ENCODE measurements around the gene ENGASE. TPM values are rescaled to one million over a fixed set of nuclear protein-coding genes. Genes with fewer than 3 reads are reported as not detected.

ENGASE gene
- total RNA-seq, 1 donor: 57.4 TPM

- DNase-seq (ENCODE audit: low read depth in 2 of 3, low spot score in 2 of 3): no peak
These were observed 57.8 kb downstream of the ENGASE start for GRCh38 chr17:79132271-79133064.

- no peak for DNase-seq (ENCODE audit: low read depth in 2 of 3, low spot score in 2 of 3)
These were observed 58.6 kb downstream of the ENGASE start for GRCh38 chr17:79133214-79133613.

- no peak for DNase-seq (ENCODE audit: low read depth in 2 of 3, low spot score in 2 of 3)
These were observed 59.4 kb downstream of the ENGASE start for GRCh38 chr17:79133985-79134384.

- DNase-seq (ENCODE audit: low read depth in 2 of 3, low spot score in 2 of 3): no peak
These were observed 60.4 kb downstream of the ENGASE start for GRCh38 chr17:79135011-79135410.

- DNase-seq (ENCODE audit: low read depth in 2 of 3, low spot score in 2 of 3): no peak
These were observed 61.2 kb downstream of the ENGASE start for GRCh38 chr17:79135628-79136405.

Other genes starting within 250 kb of the ENGASE start
- 67.3 TPM for gene USP36, start 234.0 kb upstream of the ENGASE start, total RNA-seq
- 1.6 TPM for gene CEP295NL, start 171.6 kb upstream of the ENGASE start, total RNA-seq
- 29.6 TPM for gene TIMP2, start 149.4 kb upstream of the ENGASE start, total RNA-seq
- gene LGALS3BP, start 94.9 kb upstream of the ENGASE start, total RNA-seq: 51.4 TPM
- gene CANT1, start 65.1 kb upstream of the ENGASE start, total RNA-seq: 70.8 TPM
- gene C1QTNF1, start 50.7 kb upstream of the ENGASE start, total RNA-seq: 0.54 TPM

Data from hematopoietic multipotent progenitor cell (in vitro differentiated cells).